NCI-H1694 (cell line): ENCODE measurements around the gene RMI1.
"Not testable (repeated sequence)": the region's sequence is repeated elsewhere in the genome, so short reads cannot be mapped to it uniquely, and the experiment has no call there.

ENCODE experiments used
- DNase-seq: peaks from one replicate; lab custom pipeline; 2025; lab: John Stamatoyannopoulos, UW

Gene RMI1

GRCh38 chr9:84007662-84008061 is 27.1 kb downstream of the RMI1 start:
- DNase-seq: no peak

GRCh38 chr9:84024041-84024575 is 43.5 kb downstream of the RMI1 start:
- DNase-seq: no peak

- no peak for DNase-seq
Observed at GRCh38 chr9:84027201-84027600, 46.6 kb downstream of the RMI1 start.

GRCh38 chr9:84031534-84031933 is 50.9 kb downstream of the RMI1 start:
- DNase-seq: no peak

GRCh38 chr9:84041857-84042256 is 61.3 kb downstream of the RMI1 start:
- DNase-seq: not testable (repeated sequence)

GRCh38 chr9:84045481-84046097 is 65.0 kb downstream of the RMI1 start:
- DNase-seq: no peak
